ENCODE measurements around the gene DDX52.

The DDX52 gene

DNA sequence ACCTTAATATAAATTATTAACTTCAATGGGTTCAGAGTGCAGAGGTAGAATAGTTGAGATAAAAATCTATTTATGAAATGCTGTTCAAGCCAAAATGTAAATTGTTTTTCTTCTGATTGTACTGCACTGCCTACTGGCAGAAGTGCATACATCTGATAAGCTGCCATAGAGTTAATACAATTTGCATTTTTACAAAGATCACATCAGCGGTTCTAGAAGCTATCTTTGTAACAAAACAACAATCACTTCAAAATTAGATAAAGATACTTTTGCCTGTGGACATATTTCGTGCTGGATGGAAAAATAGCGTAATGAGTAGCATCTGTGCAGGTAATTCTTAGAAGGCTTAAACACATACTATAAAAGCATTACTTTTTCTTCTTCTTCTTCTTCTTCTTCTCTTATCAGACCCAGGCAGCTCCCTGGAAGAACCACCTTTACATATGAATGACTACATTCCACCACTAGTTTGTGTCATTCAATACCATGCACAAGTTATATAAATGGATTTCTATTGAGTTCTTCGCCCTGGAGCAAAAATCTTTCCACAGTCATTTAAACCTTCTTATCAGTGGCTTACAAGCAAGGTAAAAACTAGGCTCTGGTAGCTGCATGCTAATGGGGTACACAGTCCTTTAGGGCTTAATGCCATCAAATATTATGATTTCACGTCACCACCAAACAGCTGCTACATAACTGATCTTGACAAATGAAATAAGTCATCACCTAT is 81.1 kb downstream of the DDX52 start:
- Histone ChIP-seq H3K27ac (no peak overlapping the region), H3K9ac (no peak overlapping the region), H3K36me3 (peaks cover 84 to 92% (median 85%) of the 10 kb centered on the region in 11 experiments), H3K4me2 (no peak overlapping the region), H3K4me1 (peaks cover 0 to 2% (median 0%) of the 10 kb centered on the region in 10 experiments; a peak in 2 of 20 replicates), H3K4me3 (no peak overlapping the region), H3K27me3 (no peaks in the 10 kb centered on the region), H3K9me3 (replicated peaks in 1 of 11) (peaks cover 0 to 14% (median 12%) of the 10 kb centered on the region in 11 experiments; a peak in 17 of 22 replicates), H4K20me1 (peaks cover 0 to 25% (median 0%) of the 10 kb centered on the region in 11 experiments; a peak in 6 of 22 replicates)
- TF ChIP-seq Cebpa-rat (IDR thresholded peaks at IDR 0.05), result no peak
